DMS114 treated with DMSO at 0.1 percent for 48 hours (cell line): ENCODE measurements around the gene CDCA4.

Experiments
- DNase-seq: peaks from one replicate; lab custom pipeline; 2025; ENCODE audit not compliant: unreplicated experiment; lab: John Stamatoyannopoulos, UW

Gene CDCA4

GRCh38 chr14:105014631-105015030, 6.3 kb downstream of the CDCA4 start:
- DNase-seq: no peak

DNA sequence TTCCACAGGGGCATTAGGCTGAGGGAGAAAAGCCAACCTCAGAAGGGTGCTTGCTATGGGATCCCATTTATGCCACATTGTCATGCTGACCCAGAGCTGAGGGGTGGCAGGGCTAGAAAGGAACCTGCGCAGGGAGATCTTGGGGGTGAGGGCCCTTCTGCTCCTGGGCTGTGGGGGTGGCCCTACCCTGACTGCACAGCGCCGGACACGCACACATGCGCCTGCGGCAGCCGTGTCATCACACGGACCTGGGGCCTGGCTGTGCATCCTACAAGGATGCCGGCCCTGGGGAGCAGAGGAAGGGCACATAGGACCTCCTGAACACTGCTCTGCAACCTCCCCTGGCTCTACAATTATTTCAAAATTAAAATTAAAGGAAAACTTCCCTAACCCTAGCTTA, 6.9 kb downstream of the CDCA4 start:
- DNase-seq: no peak

DNA sequence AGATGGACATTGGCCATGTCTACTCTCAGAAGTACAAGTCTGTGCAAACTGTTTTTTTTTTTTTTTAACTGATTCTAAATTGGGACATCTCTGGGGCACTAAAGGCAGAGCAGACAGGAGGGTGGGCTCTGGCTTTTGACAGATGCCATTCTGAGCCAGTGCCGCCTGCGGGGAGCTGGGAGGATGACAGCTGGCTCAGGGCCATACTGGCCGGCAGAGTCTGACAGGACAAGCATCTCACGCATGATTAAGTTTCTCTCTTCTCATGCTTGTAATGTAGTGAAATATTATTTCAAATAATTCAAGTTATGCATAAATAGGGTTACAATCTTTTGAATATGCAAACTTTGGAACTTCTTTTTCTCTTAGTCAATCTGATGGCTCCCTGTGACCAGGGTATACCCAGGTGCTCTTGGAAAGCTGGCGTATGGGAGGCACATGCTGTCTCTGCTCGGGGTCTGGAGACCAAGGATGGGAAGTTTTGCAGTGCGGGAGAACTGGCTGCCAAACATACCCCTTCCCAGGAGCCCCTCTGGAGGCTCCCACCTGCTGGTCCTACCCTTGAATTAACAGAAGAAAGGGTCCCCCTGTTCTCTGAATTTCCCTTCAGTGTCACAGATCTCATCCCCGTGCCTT, 7.6 kb downstream of the CDCA4 start:
- DNase-seq: no peak

GRCh38 chr14:105012171-105012985, 8.5 kb downstream of the CDCA4 start:
- no peak for DNase-seq

GRCh38 chr14:105011312-105011990, 9.4 kb downstream of the CDCA4 start:
- no peak for DNase-seq

- no peak for DNase-seq
Observed at GRCh38 chr14:105010891-105011291, 10.0 kb downstream of the CDCA4 start.

- no peak for DNase-seq
Observed at GRCh38 chr14:105010106-105010505, 10.8 kb downstream of the CDCA4 start.

DNA sequence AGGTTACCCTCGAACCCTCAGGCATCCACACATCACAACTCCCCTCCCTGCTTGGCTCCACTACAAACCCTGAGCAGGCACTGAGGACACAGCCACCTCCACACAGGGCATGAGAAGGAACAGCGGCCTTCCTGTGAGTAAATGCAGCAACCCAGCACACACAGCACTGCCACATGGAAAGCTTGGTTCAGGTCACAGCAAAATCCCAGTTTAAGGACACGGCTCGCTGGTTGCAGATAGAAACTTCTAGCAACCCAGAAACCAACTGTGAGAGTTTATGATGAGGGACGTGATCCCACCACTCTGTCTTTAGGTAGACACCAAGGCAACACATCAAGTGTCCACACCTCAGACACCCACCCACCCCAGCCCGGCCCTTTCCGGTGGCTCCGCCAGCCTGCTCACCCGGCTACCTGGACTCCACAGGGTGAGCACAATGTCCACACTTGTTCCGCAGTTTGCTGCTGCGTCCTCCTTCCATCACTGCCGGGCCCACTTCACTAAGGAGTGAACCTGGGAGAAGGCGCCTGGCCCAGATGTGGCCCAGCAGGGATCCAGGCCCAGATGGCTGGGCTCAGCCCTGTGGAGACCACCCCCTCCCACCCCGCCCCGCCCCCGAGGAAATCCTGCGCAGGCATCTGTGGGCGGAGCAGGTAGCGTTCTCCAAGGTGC, 13.2 kb downstream of the CDCA4 start:
- no peak for DNase-seq

- no peak for DNase-seq
Observed at GRCh38 chr14:105006831-105007592, 13.9 kb downstream of the CDCA4 start.

DNA sequence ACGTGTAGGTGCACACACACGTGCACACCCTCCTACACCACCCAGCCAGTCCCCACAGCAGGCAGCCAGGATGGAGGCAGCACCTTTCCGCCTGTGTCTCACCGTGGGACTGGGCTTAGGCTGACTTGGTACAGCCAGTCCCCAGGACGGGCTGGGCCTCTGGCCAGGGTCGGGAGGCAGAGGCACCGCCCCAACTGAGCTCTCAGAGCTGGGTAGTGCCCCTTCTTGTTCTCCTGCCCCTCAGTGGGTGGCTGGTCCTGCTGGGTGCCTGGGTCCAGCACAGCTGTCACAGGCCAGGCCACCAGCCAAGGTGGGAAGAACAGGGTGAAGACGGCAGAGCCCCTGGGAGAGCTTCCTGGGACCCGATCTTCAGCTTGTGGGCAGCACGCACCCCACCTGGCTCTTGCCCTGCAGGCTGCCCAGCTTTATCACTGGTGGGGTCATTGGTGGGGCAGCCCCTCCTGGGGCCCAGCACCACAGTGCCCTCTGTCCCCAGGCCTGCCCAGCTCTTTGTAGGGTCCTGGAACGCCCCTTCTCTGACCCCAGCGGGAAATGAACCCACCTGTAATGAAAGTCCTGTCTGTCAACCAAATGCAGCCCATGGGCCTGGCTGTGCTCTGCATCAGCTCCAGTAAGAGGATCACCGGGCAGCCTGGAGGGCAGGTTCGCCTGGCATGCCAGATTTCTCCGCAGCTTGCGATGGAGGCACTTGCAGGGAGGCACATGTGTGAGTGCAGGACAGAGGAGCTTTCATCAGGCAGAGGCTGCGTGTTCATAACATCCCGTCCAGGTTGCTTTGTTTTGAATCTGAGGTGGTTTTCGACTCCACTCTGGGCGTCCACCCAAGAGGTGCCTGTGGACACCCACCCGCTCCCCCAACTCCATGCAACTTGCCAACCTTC, 14.7 kb downstream of the CDCA4 start:
- no peak for DNase-seq

DNA sequence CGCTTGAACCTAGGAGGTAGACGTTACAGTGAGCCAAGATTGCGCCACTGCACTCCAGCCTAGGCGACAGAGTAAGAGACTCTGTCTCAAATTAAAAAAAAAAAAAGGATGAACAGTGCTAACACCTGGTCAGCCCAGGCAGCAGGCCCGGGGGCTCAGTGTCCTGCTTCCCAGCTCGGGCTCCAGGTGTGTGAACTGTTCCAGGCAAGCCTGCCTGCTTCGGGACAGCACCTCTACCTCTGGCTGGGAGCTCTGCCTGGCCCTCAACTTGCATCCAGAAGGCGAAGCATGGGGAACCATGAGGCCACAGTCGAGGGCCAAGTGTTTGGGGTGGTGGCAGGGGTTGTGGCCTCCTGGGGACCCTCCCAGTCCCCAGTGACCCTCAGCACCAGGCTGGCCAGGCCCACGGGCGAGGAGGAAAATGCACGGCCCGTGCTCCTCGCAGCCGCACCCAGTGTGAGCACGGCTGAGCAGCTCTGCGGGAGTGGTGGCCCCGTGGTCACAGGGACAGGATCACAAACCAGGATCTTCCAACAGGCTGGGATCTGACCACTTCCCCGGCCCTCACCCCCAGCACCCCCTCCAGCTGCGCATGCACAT, 15.5 kb downstream of the CDCA4 start:
- no peak for DNase-seq

DNA sequence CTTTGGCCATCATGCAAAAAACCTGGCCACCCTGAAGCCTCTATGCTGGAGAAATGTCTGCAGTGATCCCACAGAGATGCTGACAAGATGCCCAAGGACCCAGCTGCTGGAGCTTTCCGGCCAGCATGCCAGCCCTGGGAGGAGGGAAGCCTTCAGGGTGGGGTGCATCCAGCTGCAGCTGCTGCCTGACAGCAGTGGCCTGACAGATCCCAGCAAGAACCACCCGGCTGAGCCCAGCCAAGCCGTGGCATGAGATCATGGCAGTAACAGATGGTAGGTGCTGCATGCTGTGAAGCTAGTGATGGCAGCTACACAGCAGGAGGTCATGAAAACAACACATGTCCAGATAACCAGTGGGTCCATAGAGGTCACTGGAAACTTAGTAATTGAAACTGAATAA, 21.5 kb downstream of the CDCA4 start:
- DNase-seq: no peak

GRCh38 chr14:104998801-104999200, 22.1 kb downstream of the CDCA4 start:
- no peak for DNase-seq

DNA sequence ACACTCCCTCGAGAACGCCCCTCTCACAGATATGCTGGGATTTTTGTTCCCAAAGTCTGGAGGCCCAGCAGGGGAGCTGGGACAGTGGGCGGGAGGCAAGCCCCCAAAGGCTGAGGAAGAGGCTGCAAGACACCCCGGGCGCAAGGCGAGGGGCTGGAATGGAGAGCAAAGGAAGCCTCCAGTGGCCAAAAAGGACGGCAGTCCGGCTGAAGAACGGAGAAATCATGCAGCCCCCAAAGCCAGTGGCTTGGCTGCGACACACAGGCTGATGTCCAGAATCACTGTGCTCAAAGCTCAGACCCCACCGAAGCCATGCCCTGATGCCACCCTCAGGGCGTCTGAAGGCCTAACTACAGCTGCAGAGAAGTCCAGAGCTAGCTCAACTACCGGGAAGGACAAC, 24.4 kb downstream of the CDCA4 start:
- DNase-seq: no peak

- DNase-seq: no peak
Observed at GRCh38 chr14:104996032-104996431, 24.9 kb downstream of the CDCA4 start.

GRCh38 chr14:104994978-104995377, 25.9 kb downstream of the CDCA4 start:
- DNase-seq: no peak

DNA sequence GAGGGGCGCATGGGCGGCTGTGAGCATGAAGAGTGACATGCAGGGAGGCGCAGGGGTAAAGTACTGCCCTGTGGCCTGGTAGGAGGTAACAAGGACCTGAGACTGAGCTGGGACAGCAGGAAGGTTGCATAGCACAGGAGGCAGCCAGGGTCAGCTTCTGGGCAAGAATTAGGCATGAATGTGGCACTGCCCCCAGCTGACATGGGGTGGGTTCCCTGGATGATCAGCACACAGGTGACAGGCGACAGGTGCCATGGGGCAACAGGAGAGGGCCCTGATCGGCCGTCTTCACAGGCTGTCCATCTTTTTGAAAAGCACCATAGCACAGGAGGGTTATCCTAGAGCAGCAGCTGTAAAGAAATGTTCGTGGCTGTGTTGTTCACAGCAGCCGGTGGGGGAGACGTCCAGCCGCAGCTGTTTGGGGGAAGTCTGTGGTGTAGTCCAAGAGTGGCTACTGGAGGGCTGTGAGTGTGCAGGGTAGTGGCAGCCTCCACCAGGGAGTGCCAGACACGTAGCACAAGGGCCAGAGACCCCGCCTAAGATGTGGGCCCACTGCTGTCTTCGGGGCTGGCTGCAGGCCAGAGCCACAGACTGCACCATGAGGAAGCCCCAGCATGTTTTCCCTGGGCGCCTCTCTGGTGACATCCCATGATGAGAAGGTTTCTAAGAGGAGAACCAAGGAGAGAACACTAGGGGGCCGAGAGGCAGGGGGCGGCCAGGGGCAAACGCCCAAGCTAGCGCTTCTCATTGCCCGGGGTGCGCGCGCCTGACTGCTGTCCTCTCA, 26.9 kb downstream of the CDCA4 start:
- no peak for DNase-seq

DNA sequence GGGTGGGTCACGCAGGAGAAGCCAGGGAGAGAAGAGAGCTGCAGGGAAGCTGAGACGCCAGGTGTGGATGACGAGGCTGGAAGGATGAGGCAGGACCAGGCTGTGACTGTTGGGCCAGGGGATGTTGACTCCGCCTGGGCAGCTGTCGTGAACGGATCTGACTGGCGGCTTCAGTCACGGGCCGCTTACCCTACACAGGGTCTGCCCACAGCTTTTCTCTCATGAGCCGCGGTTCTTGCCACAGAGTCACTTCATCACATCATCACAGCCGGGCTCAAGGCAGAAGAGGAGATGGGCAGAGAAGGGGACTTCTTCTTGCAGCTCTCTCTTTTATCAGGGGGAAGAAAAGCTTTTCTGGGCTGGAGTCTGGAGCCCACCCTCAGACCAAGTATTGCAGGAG, 27.6 kb downstream of the CDCA4 start:
- DNase-seq: no peak

GRCh38 chr14:104992501-104992900, 28.4 kb downstream of the CDCA4 start:
- no peak for DNase-seq
